A172 (cell line): ENCODE measurements around the gene THADA. TPM values are rescaled to one million over a fixed set of nuclear protein-coding genes. Genes with fewer than 3 reads are reported as not detected.

Experiments
- DNase-seq: peaks from one replicate; pipeline ENCODE4 v3.0.0-alpha.2; 2015; ENCODE audit warnings: low spot score
- total RNA-seq: library from RNA; depleted of rRNA; stranded (reverse); fragments of >200 nt; shearing (Covaris generic); gene quantifications from 2 replicates; pipeline ENCODE4 v1.2.3, GENCODE V29; 2014

THADA gene
- total RNA-seq, 1 experiment from 2014 or later, result 19.7 TPM

- peak; percentile 49 for DNase-seq
Observed at GRCh38 chr2:43276962-43277391, 318.9 kb downstream of the THADA start.

GRCh38 chr2:43276266-43276941 lies 319.4 kb downstream of the THADA start:
- no peak for DNase-seq

- DNase-seq, result no peak
Observed at GRCh38 chr2:43274721-43275120, 321.1 kb downstream of the THADA start.

- no peak for DNase-seq
Observed at GRCh38 chr2:43274055-43274454, 321.8 kb downstream of the THADA start.

GRCh38 chr2:43273529-43273928 lies 322.3 kb downstream of the THADA start:
- DNase-seq, result no peak

- no peak for DNase-seq
Observed at GRCh38 chr2:43270930-43271615, 324.8 kb downstream of the THADA start.

GRCh38 chr2:43270461-43270860 lies 325.4 kb downstream of the THADA start:
- no peak for DNase-seq

- DNase-seq, result peak; percentile 76
Observed at GRCh38 chr2:43269706-43270105, 326.1 kb downstream of the THADA start.

GRCh38 chr2:43269074-43269572 lies 326.7 kb downstream of the THADA start:
- DNase-seq, result peak; percentile 94

GRCh38 chr2:43268066-43268953 lies 327.5 kb downstream of the THADA start:
- no peak for DNase-seq

- DNase-seq, result no peak
Observed at GRCh38 chr2:43267381-43267780, 328.5 kb downstream of the THADA start.

GRCh38 chr2:43266711-43267111 lies 329.1 kb downstream of the THADA start:
- no peak for DNase-seq

GRCh38 chr2:43265421-43265820 lies 330.4 kb downstream of the THADA start:
- DNase-seq, result no peak

GRCh38 chr2:43265001-43265400 lies 330.8 kb downstream of the THADA start:
- no peak for DNase-seq

GRCh38 chr2:43262951-43263350 lies 332.9 kb downstream of the THADA start:
- DNase-seq, result no peak

- DNase-seq, result no peak
Observed at GRCh38 chr2:43262239-43262638, 333.6 kb downstream of the THADA start.

GRCh38 chr2:43259512-43259911 lies 336.3 kb downstream of the THADA start:
- no peak for DNase-seq

- no peak for DNase-seq
Observed at GRCh38 chr2:43258547-43259156, 337.2 kb downstream of the THADA start.

GRCh38 chr2:43255296-43255910 lies 340.4 kb downstream of the THADA start:
- no peak for DNase-seq

GRCh38 chr2:43254331-43254730 lies 341.5 kb downstream of the THADA start:
- no peak for DNase-seq

- DNase-seq, result no peak
Observed at GRCh38 chr2:43251171-43251731, 344.6 kb downstream of the THADA start.
